ENCODE measurements around the gene TRAPPC10. TPM values are rescaled to one million over a fixed set of nuclear protein-coding genes. Genes with fewer than 3 reads are reported as not detected.

The TRAPPC10 gene
- total RNA-seq, 2 donors from 2014 or later = 14.4 to 38.9 TPM

DNA sequence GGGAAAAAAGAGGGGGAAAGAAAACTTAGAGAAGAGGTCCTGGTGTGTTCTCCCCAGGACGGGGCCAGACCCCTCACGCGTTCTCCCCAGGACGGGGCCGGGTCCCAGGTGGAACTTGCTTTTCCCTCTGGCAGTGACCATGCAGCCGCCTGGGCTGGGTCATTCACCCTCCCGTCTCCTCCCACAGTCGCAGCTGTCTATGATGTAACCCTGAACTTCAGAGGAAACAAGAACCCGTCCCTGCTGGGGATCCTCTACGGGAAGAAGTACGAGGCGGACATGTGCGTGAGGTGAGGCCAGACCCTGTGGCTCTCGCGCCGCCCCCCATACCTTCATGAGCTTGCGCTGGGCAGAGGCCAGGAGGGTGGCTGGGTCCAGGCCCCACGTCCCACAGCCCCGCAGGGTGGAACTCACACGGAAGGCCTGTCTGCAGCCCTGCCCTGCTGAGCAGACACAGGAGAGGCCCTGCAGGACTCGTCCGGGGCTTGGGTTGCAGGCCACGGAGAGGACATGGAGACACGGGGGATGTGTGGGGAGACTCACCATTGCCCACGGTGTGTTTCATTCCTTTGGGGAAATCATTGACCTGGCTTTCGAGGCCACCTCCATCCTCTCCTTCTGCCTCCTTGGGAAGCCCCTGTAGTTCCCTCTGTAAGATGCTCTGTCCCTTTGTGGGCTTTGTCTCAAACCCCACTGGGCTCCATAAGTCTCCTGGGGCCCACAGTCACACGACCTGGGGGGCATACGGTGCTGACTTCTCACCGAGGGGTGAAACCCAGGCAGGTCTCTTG is 40.7 kb upstream of the TRAPPC10 start:
- H3K4me1 ChIP-seq (replicated peaks) = no peaks in the 10 kb centered on the region
- 85% methylated on average over 29 of the region's 29 CpGs for WGBS
- TF ChIP-seq POLR2AphosphoS5 (IDR thresholded peaks at IDR 0.05) (no peak), POLR2A (IDR thresholded peaks at IDR 0.05) (no peak)
- TF ChIP-seq, protein P1, sequence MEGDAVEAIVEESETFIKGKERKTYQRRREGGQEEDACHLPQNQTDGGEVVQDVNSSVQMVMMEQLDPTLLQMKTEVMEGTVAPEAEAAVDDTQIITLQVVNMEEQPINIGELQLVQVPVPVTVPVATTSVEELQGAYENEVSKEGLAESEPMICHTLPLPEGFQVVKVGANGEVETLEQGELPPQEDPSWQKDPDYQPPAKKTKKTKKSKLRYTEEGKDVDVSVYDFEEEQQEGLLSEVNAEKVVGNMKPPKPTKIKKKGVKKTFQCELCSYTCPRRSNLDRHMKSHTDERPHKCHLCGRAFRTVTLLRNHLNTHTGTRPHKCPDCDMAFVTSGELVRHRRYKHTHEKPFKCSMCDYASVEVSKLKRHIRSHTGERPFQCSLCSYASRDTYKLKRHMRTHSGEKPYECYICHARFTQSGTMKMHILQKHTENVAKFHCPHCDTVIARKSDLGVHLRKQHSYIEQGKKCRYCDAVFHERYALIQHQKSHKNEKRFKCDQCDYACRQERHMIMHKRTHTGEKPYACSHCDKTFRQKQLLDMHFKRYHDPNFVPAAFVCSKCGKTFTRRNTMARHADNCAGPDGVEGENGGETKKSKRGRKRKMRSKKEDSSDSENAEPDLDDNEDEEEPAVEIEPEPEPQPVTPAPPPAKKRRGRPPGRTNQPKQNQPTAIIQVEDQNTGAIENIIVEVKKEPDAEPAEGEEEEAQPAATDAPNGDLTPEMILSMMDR (IDR thresholded peaks at IDR 0.05) = no peak
- no peak overlapping the region for H3K27ac ChIP-seq
- H3K4me3 ChIP-seq = no peak overlapping the region
- H3K9me3 ChIP-seq = no peaks in the 10 kb centered on the region
- DNase-seq (ENCODE audit: low spot score) = no peak
- H3K36me3 ChIP-seq = no peaks in the 10 kb centered on the region
- no peaks in the 10 kb centered on the region for H3K27me3 ChIP-seq (replicated peaks; ENCODE audit: insufficient read depth)
- intact Hi-C loops (cut with DNase I) = no loop called here

DNA sequence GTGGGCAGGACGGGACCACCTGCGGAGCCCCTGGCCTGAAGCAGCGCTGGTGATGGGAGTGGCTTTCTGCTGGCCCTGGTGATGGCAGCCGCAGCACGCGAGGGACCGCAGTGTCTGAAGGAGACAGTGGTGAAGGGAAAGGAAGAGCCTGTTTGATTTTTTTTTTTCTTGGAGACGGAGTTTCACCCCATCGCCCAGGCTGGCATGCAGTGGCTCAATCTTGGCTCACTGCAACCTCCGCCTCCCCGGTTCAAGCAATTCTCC is 40.2 kb upstream of the TRAPPC10 start:
- Histone ChIP-seq H3K27ac (no peak overlapping the region), H3K36me3 (no peaks in the 10 kb centered on the region)

DNA sequence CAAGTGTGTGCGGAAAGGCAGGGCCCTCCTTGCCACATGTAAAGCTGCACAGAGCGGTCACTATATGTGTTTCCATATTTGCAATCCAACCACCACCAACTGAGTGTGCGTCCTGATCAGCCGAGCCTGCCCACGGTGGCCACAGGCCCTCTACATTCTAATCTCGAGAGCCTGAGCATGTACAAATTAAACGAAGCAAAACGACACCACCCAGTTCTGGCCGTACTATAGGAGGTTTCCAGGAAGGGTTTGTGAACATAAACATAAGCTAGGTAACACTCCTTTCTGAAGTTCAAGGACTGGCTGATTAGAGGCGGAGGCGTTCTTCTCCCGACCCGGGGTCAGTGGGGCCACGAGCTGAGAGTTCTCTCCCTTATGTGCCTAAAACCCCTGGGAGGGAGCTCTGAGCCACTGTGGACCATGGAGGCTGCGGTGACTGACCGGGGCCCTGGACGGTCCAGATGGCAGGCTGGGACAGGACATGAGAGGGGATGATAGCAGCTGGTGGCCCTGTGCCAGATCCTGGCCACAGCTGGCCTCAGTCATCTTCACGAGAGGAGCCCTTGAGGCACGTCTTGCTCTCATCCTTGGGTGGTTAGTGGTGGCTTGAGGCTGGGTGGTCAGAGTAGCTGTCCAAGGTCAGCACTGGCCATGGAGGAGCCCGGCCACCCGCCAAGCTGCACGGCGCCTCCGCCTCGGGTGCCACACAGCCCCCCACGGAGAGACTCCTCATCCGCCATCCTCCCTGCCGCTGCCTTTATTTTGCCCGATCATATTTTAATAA is 39.1 kb upstream of the TRAPPC10 start:
- Histone ChIP-seq H3K27ac (no peak overlapping the region), H3K4me1 (replicated peaks) (no peaks in the 10 kb centered on the region), H3K27me3 (replicated peaks; ENCODE audit: insufficient read depth) (no peaks in the 10 kb centered on the region), H3K9me3 (no peaks in the 10 kb centered on the region), H3K4me3 (no peak overlapping the region), H3K36me3 (no peaks in the 10 kb centered on the region)
- no peak for DNase-seq (ENCODE audit: low spot score)
- intact Hi-C loops (cut with DNase I) = no loop called here
- TF ChIP-seq, protein P1 (IDR thresholded peaks at IDR 0.05) = no peak
- no peak for TF ChIP-seq POLR2AphosphoS5 (IDR thresholded peaks at IDR 0.05)
- TF ChIP-seq POLR2A (IDR thresholded peaks at IDR 0.05) = no peak
- 63% methylated on average over 29 of the region's 29 CpGs for WGBS

More for the DNA sequence above, 40.2 kb upstream of the TRAPPC10 start:
- no peak overlapping the region for H3K4me3 ChIP-seq
- TF ChIP-seq POLR2A (IDR thresholded peaks at IDR 0.05) (no peak), POLR2AphosphoS5 (IDR thresholded peaks at IDR 0.05) (no peak)
- TF ChIP-seq, protein P1 (IDR thresholded peaks at IDR 0.05) = no peak
- no peaks in the 10 kb centered on the region for H3K27me3 ChIP-seq (replicated peaks; ENCODE audit: insufficient read depth)
- no peaks in the 10 kb centered on the region for H3K9me3 ChIP-seq
- WGBS = 94% methylated on average over 11 of the region's 11 CpGs
- DNase-seq (ENCODE audit: low spot score) = no peak
- no peaks in the 10 kb centered on the region for H3K4me1 ChIP-seq (replicated peaks)
- intact Hi-C loops (cut with DNase I) = no loop called here

DNA sequence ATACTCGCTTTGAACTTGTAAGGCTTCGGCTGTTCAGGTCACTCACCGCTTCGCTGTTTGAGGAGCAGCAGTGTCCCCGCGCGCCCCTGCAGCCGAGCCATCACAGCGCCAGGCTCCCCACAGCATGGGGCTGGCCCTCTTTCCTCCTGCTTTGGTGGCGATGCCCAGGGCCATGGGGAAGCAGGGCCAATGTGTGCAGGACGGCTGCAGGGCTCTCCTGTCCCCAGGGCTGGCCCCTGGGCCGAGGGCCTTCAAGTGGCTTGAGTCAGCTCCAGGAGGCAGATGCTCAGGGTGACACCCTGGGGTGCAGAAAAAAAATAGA is 38.5 kb upstream of the TRAPPC10 start:
- Histone ChIP-seq H3K36me3 (no peaks in the 10 kb centered on the region), H3K4me3 (no peak overlapping the region), H3K27ac (no peak overlapping the region), H3K9me3 (no peaks in the 10 kb centered on the region), H3K27me3 (replicated peaks; ENCODE audit: insufficient read depth) (no peaks in the 10 kb centered on the region), H3K4me1 (replicated peaks) (no peaks in the 10 kb centered on the region)
- no peak for TF ChIP-seq POLR2AphosphoS5 (IDR thresholded peaks at IDR 0.05)
- TF ChIP-seq POLR2A (IDR thresholded peaks at IDR 0.05) = no peak
- DNase-seq (ENCODE audit: low spot score) = no peak
- WGBS = 92% methylated on average over 12 of the region's 12 CpGs
- intact Hi-C loops (cut with DNase I) = no loop called here

DNA sequence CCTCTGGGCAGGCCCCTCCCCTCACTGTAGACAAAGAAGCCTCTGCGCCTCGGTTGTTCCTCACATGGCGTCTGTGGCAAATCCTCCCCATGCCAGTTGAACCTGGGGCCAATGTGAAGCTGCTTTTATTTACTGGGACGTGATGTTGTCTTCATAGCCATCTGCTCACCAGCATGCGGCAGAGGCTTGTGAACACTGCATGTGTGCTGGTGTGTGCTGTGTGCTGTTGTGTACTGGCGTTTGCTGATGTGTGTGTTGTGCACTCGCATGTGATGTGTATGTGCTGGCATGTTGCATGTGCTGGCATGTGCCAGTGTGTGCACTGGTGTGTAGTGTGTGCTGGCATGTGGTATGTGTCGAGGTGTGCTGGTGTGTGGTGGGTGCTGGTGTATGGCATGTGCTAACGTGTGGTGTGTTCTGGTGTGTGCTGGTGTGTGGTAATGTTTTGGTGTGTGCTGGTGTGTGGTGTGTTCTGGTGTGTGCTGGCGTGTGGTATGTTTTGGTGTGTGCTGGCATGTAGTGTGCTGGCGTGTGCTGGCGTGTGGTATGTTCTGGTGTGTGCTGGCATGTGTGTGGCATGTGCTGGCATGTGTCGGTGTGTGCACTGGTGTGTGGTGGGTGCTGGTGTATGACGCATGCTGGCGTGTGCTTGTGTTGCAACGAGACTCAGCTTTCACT is 37.2 kb upstream of the TRAPPC10 start:
- no peak for DNase-seq (ENCODE audit: low spot score)
- Histone ChIP-seq H3K36me3 (no peaks in the 10 kb centered on the region), H3K4me1 (replicated peaks) (no peaks in the 10 kb centered on the region), H3K4me3 (no peak overlapping the region), H3K27ac (no peak overlapping the region), H3K27me3 (replicated peaks; ENCODE audit: insufficient read depth) (no peaks in the 10 kb centered on the region), H3K9me3 (no peaks in the 10 kb centered on the region)
- TF ChIP-seq, protein P1 (IDR thresholded peaks at IDR 0.05) = no peak
- TF ChIP-seq POLR2AphosphoS5 (IDR thresholded peaks at IDR 0.05) (no peak), POLR2A (IDR thresholded peaks at IDR 0.05) (no peak)
- 82% methylated on average over 16 of the region's 16 CpGs for WGBS
- intact Hi-C loops (cut with DNase I) = loop anchor here (1.0 kb wide), 1 partner anchor 165 kb away; no protein-coding TSS in a partner anchor
